Measurements from ENCODE around the gene JAZF1.
A peak's percentile ranks its signal among the peaks of the same experiment; 100 is the strongest.

The JAZF1 gene

GRCh38 chr7:28070297-28071055, 110.1 kb downstream of the JAZF1 start:
- TF ChIP-seq PATZ1 (CRISPR knock-in tag; IDR thresholded peaks at IDR 0.05; ENCODE audit: borderline replicate concordance) (no peak), TOX (CRISPR knock-in tag; IDR thresholded peaks at IDR 0.05; ENCODE audit: borderline replicate concordance) (no peak), BACH2 (CRISPR knock-in tag; IDR thresholded peaks at IDR 0.05; ENCODE audit: borderline replicate concordance) (no peak), TSHZ2 (CRISPR knock-in tag; IDR thresholded peaks at IDR 0.05) (no peak), PPARA (CRISPR knock-in tag; IDR thresholded peaks at IDR 0.05; ENCODE audit: borderline replicate concordance) (no peak)
- peak; percentile 13; the same call in 1 of the 3 replicates for ATAC-seq

- TF ChIP-seq CSRNP3 (CRISPR knock-in tag; IDR thresholded peaks at IDR 0.05) (no peak), ISL1 (CRISPR knock-in tag; IDR thresholded peaks at IDR 0.05) (peak; percentile 35; the same call in 1 of the 2 replicates)
- ATAC-seq = peak; percentile 87
These were observed 110.8 kb downstream of the JAZF1 start for GRCh38 chr7:28069807-28070206.

GRCh38 chr7:28069388-28069787, 111.2 kb downstream of the JAZF1 start:
- no peak for ATAC-seq
- TF ChIP-seq PATZ1 (CRISPR knock-in tag; IDR thresholded peaks at IDR 0.05; ENCODE audit: borderline replicate concordance) = no peak

- peak; percentile 76 for ATAC-seq
- TF ChIP-seq ISL1 (CRISPR knock-in tag; IDR thresholded peaks at IDR 0.05) = no peak; the same call in 1 of the 2 replicates
- TF ChIP-seq SNAI2 (CRISPR knock-in tag; IDR thresholded peaks at IDR 0.05) = no peak
- TF ChIP-seq TSHZ2 (CRISPR knock-in tag; IDR thresholded peaks at IDR 0.05) = no peak
- TF ChIP-seq CSRNP3 (CRISPR knock-in tag; IDR thresholded peaks at IDR 0.05) = no peak
- no peak for TF ChIP-seq RARB (CRISPR knock-in tag; IDR thresholded peaks at IDR 0.05)
- TF ChIP-seq OSR1 (CRISPR knock-in tag; IDR thresholded peaks at IDR 0.05) = no peak
- no peak for TF ChIP-seq PATZ1 (CRISPR knock-in tag; IDR thresholded peaks at IDR 0.05; ENCODE audit: borderline replicate concordance)
- no peak for TF ChIP-seq PPARA (CRISPR knock-in tag; IDR thresholded peaks at IDR 0.05; ENCODE audit: borderline replicate concordance)
- TF ChIP-seq TOX (CRISPR knock-in tag; IDR thresholded peaks at IDR 0.05; ENCODE audit: borderline replicate concordance) = no peak
- TF ChIP-seq ZNF8 (CRISPR knock-in tag; IDR thresholded peaks at IDR 0.05) = no peak
- TF ChIP-seq POU6F1 (CRISPR knock-in tag; IDR thresholded peaks at IDR 0.05; ENCODE audit: borderline replicate concordance, low read depth) = no peak
- no peak for TF ChIP-seq ZFP3 (CRISPR knock-in tag; IDR thresholded peaks at IDR 0.05)
- TF ChIP-seq BACH2 (CRISPR knock-in tag; IDR thresholded peaks at IDR 0.05; ENCODE audit: borderline replicate concordance) = no peak
- TF ChIP-seq ARNTL (CRISPR knock-in tag; IDR thresholded peaks at IDR 0.05; ENCODE audit: borderline replicate concordance, low read depth) = no peak
- TF ChIP-seq ESRRG (CRISPR knock-in tag; IDR thresholded peaks at IDR 0.05) = no peak
These were observed 111.8 kb downstream of the JAZF1 start for GRCh38 chr7:28068811-28069216.
